HG03571 (cell line): ENCODE measurements around the gene BLOC1S6.
A peak's percentile ranks its signal among the peaks of the same experiment; 100 is the strongest.

Experiments used
- ATAC-seq: cut with Tn5 transposase; IDR thresholded peaks from one replicate; pipeline ENCODE4 v1.9.1; 2021; ENCODE audit not compliant: unreplicated experiment

BLOC1S6 gene

GRCh38 chr15:45587095-45587862 lies at the start of gene BLOC1S6:
TSS of gene BLOC1S6 (plus strand) at chr15:45587379. CDS start at chr15:45587444, 65 bp downstream.
- peak; percentile 78 for ATAC-seq

GRCh38 chr15:45539680-45540079 lies 47.5 kb upstream of the BLOC1S6 start:
- no peak for ATAC-seq

- ATAC-seq: no peak
Measured at GRCh38 chr15:45540531-45540930, 46.6 kb upstream of the BLOC1S6 start.

GRCh38 chr15:45543051-45543450 lies 44.1 kb upstream of the BLOC1S6 start:
- no peak for ATAC-seq

- no peak for ATAC-seq
Measured at GRCh38 chr15:45544266-45545023, 42.7 kb upstream of the BLOC1S6 start.

GRCh38 chr15:45546789-45547188 lies 40.4 kb upstream of the BLOC1S6 start:
- ATAC-seq: no peak

- ATAC-seq: no peak
Measured at GRCh38 chr15:45548753-45549520, 38.2 kb upstream of the BLOC1S6 start.

- ATAC-seq: no peak
Measured at GRCh38 chr15:45549541-45550220, 37.5 kb upstream of the BLOC1S6 start.

- no peak for ATAC-seq
Measured at GRCh38 chr15:45550436-45550835, 36.7 kb upstream of the BLOC1S6 start.

- ATAC-seq: no peak
Measured at GRCh38 chr15:45551676-45552075, 35.5 kb upstream of the BLOC1S6 start.

- ATAC-seq: no peak
Measured at GRCh38 chr15:45555934-45556608, 31.1 kb upstream of the BLOC1S6 start.

- no peak for ATAC-seq
Measured at GRCh38 chr15:45572617-45573016, 14.6 kb upstream of the BLOC1S6 start.

- ATAC-seq: no peak
Measured at GRCh38 chr15:45573961-45574629, 13.1 kb upstream of the BLOC1S6 start.

- ATAC-seq: no peak
Measured at GRCh38 chr15:45581919-45582318, 5.3 kb upstream of the BLOC1S6 start.

GRCh38 chr15:45583731-45584639 lies 3.2 kb upstream of the BLOC1S6 start:
- ATAC-seq: no peak

GRCh38 chr15:45585069-45585791 lies 1.9 kb upstream of the BLOC1S6 start:
- ATAC-seq: no peak

- ATAC-seq: no peak
Measured at GRCh38 chr15:45586125-45586524, 1.1 kb upstream of the BLOC1S6 start.

GRCh38 chr15:45586601-45587094 lies 531 bp upstream of the BLOC1S6 start:
- ATAC-seq: peak; percentile 4
